ENCODE results near the gene RAD50.
"Not testable (repeated sequence)": the region's sequence is repeated elsewhere in the genome, so short reads cannot be mapped to it uniquely, and the experiment has no call there.

The RAD50 gene

DNA sequence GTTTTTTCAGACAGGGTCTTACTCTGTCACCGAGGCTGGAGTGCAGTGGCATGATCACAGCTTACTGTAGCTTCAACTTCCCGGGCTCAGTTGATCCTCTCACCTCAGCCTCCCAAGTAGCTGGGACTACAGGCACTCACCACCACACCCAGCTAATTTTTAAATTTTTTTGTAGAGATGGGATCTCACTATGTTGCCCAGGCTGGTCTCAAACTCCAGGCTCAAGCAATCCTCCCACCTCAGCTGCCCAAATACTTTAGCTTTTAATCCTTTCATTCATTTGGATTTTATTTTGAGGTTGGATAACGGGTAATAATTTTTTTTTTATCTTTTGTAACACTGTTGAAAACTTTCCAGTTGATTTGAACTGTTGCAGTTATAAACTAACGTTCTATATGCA, 76.8 kb downstream of the RAD50 start:
- not testable (repeated sequence) for DNase-seq (ENCODE audit: low spot score)

DNA sequence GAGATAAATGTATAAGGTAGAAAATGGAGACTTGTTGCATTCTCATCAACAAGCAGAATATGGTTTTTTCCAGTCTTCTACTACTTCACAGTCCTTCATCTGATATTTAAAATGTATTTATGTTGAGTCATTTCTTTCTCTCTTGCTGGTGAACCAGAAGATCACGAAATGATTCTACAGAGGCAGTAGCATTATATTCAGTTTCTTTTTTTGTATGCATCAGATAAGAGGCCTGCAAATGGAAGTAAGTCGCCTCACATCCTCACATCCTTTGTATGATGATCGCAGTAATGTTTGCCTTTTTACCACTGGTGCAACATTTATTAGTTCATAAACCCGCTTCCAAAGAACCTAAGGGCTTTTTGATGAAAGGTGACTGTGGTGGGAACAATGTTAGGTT, 79.1 kb downstream of the RAD50 start:
- no peak for DNase-seq (ENCODE audit: low spot score)

DNA sequence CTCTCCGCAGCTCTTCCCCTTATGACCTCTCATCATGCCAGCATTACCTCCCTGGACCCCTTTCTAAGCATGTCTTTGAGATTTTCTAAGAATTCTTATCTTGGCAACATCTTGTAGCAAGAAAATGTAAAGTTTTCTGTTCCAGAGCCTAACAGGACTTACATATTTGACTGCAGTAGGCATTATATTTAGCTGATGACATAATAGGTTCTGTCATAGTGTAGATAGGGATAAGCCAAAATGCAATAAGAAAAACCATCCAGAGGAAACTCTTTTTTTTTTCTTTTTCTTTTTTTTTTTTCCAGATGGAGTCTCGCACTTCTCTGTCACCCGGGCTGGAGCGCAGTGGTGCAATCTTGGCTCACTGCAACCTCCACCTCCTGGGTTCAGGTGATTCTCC, 80.5 kb downstream of the RAD50 start:
- no peak for DNase-seq (ENCODE audit: low spot score)

DNA sequence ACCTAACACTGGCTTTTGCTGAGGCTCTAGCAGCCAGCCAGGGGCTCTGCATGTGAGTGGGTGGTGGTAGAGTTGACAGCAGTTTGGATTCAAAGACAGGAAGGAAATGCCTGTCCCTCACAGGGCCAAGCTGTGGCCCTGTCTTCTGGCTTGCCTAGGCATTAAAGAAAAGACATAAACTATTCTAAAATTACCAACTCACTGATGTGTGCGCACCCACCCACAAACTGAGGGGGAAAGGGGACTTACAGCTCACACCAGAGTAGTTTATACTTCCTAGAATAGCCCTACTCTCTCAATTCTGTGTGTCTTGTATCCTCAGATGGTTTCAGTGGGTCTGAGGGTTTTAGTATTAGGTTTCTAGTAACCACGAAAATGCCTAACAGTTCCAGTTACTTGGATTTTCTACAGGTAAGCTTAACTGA, 82.9 kb downstream of the RAD50 start:
- DNase-seq (ENCODE audit: low spot score): no peak

DNA sequence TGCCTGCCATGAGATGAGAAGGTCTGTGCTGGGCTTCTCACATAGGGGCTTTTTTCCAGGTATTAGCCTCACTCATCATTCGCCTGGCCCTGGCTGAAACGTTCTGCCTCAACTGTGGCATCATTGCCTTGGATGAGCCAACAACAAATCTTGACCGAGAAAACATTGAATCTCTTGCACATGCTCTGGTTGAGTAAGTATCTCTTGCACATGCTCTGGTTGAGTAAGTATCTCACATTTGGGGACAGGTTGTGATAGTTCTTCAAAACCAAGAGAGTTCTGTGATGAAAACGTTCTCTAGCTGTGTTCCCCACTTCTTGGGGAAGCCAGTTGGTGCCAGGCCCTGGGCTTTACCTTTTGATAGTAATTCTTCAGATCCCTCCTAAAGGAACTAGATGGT, 83.8 kb downstream of the RAD50 start:
- DNase-seq (ENCODE audit: low spot score): no peak

DNA sequence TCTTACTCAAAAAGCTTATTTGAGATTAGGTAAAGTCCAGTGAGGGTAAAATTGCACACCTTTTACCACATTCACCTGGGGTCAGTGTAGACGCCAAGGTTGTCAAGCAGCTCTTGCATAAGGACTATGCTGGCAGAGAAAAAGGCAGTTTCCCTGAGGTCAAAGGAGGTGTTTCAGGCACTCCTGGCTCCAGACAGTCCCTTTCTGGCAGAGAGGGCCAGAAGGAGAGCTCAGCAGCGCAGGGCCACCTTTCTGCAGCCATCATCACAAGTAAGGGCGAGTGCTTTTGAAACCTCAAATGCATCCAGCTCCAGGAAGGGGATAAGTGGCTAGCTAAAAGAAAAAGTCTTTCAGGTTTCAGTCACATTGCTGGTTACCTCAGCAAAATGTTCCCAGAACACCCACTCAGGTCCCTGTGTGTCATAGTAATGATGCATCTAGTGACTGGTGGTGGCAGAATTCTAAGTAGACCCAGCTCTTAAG, 84.5 kb downstream of the RAD50 start:
- no peak for DNase-seq (ENCODE audit: low spot score)

DNA sequence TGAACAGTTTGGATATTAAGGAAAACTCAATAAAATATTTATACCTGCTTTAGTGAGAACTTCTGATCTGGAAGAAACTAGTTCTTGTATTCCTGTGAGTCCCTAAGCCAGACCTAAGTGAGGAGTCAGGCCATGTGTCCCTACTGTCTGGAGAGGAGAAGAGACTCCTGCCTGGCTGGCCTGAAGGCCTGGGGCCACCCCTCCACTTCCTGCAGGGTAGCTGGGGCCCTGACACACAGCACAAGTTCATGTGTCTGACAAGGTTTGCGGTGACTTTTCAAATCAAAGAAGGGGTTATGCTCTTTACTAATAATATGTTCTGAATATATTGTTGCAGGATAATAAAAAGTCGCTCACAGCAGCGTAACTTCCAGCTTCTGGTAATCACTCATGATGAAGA, 85.1 kb downstream of the RAD50 start:
- DNase-seq (ENCODE audit: low spot score): no peak

DNA sequence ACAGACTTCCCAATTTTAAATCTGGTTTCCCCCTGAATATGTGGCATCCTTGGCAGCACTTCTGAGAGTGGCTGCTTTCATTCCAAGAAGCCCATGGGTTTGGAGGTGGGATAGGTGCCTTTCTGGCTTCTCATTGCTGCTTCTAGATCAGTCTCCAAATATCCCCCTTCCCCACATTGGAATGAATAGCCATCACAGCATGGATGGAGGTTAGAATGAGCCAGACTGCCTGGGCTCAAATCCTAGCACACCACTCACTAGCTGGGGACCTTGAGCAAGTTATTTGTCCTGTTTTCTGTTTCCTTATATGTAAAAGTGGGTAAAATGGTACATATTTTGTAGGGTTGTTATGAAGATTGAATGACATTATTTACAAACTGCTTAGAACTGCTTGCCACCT, 87.4 kb downstream of the RAD50 start:
- DNase-seq (ENCODE audit: low spot score): no peak

DNA sequence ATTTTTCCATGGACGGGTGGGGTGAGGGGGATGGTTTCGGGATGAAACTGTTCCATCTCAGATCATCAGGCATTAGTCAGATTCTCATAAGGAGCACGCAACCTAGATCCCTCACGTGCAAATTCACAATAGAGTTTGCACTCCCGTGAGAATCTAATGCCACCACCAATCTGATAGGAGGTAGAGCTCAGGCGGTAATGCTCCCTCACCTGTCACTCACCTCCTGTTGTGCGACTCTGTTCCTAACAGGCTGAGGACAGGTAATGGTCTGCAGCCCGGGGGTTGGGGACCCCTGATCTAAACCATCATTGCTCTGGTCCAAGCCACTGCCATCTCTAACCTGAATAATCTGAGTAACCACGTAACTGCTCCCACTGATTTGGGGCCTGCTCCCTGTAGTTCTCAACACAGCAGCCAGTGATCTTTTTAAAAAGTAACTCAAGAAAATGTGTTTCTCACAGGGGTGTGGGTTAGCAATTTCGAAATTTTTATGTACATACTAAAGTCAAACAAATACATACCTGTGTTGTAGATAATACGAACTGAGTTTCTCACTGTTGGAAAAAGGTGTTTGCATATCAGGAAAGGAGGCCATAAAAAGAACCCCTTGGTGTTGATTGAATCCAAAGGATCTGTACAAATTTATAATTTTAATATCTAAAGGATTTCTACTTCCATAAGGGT, 89.9 kb downstream of the RAD50 start:
- DNase-seq (ENCODE audit: low spot score): no peak

DNA sequence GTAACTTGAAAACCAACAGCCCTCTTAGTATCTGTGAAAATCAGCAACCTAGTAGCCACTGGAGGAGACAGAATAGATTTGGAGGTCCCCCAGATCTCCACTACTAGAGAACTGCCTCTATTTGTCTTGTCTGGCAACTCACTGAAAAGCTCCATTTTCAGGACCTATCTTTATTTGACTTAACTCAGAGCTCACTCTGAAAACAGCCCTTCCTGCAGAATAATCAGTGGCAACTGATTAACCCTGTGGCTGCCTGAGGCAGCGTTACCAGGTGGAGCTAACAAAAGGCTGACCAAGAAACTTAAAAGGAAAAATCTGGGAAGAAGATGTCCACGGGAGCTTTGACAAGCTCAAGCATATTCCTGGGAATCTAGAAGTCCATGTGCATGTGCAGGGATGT, 90.7 kb downstream of the RAD50 start:
- DNase-seq (ENCODE audit: low spot score): no peak

DNA sequence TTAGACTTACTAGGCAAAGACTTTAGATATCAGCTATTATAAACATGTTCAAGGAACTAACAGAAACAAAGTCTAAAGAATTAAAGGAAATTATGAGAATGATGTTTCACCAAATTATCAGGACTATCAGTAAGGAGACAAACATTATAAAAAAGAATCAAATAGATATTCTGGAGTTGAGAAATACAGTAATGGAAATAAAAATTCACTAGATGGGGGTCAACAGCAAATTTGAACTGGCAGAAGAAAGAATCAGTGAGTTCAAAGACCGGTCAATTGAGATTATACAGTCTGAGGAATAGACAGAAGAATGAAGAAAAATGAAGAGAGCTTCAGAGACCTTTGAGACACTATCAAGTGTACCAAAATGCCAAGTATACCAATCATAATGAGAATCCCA, 91.6 kb downstream of the RAD50 start:
- no peak for DNase-seq (ENCODE audit: low spot score)

DNA sequence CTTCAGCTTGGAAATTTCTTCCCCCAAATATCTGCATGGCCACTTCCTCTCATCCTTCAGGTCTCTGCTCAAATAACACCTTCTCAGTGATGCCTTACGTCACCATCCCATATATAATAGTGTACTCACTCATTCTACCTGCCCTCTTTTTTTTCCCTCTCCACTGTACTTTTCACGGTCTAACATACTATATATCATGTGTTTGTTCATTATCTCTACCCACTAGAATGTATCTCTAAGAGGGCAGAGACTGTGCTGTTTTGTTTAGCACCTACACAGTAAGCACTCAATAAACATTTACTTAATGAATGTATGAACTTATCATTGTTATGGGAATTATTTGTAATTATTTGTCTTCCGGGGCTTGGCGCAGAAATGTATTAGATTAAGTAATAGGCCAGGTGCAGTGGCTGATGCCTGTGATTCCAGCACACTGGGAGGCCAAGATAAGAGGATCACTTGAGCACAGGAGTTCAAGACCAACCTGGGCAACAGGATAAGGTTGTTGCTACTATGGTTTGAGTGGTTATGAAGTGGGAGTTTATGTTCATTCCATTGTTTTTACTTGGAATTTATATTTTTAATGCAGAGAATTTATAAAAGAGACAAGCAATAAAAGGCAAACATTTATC, 95.2 kb downstream of the RAD50 start:
- no peak for DNase-seq (ENCODE audit: low spot score)

DNA sequence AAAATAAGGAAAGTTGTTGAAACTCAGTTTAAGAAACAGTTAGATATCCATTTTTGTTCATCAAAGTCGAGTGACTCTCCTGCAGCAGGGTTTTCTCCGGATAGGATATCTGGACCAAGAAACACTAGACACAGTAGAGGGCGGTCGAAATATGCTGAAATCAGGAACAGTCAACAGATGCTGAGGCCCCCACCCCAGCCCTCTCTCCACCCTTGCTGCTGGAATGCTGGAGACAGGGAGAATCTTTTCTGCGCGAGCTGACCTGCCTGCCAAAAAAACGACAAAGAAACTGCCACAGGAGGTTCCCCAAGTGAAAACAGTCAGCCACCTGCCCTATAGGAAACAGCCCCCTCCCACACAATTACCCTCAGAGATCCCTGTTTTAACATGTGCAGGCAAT, 96.9 kb downstream of the RAD50 start:
- DNase-seq (ENCODE audit: low spot score): no peak

DNA sequence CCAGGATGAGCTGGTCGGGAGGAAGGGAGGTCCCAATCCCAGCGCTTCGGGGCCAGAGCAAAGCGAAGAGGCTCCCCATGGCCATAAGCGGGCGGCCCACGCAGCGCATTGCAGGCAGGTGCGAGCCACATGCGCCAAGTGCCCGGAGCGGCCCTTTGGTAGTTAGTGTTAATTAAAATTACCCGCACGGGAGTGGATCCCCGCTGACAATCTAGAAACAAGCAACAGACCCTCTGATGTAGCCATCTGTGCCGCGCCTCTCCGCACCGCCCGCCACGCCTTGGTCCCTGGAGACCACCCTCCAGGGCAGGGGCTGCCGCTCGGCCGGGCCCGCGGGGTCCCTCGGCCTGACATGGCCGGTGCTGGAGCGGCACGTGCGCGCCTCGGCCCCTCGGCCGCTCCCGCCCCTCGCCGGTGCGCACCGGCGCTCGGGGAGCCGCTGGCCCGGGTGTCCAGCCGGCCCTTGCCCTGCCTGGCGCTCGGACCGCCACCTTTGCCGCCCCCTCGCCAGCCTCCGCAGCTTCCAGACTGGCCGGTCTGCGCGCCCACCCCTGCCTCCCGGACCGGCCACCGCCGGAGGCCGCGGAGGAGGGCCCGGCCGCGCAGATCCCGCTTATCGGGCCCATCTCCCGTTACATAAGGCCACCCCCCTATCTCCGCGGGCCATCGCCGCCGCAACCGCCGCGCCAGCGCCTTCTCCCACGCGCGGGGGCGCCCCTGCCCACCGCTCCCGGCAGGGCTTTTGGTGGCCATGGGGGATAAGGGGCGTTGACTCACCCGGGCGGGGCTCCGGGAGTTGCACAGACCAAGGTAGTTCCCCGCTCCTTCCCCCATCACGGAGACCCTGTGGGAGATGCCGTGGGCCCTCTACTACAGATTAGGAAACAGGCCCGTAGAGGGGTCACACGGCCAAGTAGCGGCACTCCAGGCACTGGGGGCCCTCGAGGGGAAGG, 99.3 kb downstream of the RAD50 start:
- no peak for DNase-seq (ENCODE audit: low spot score)

DNA sequence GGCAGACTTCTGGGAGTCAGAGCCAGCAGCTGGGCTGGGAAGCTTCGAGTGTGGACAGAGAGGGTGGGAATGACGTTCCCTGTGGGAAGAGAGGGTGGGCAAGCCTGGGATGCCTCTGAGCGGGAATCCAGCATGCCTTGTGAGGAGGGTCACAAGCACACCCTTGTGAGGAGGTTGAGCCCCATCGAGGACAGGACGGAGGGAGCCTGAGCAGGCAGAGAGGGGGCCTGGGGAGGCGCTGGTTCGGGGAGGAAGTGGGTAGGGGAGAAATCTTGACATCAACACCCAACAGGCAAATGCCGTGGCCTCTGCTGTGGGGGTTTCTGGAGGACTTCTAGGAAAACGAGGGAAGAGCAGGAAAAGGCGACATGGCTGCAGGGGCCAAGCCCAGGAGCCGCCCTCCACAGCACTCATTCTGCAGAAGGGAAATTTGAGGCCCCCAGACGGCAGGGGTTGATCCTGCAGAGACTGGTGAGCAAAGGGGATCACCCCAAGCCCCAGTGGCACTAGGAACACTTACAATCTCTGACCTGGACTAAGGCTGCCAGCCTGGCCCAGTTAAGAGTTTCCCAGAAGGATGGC, 100.1 kb downstream of the RAD50 start:
- DNase-seq (ENCODE audit: low spot score): no peak

DNA sequence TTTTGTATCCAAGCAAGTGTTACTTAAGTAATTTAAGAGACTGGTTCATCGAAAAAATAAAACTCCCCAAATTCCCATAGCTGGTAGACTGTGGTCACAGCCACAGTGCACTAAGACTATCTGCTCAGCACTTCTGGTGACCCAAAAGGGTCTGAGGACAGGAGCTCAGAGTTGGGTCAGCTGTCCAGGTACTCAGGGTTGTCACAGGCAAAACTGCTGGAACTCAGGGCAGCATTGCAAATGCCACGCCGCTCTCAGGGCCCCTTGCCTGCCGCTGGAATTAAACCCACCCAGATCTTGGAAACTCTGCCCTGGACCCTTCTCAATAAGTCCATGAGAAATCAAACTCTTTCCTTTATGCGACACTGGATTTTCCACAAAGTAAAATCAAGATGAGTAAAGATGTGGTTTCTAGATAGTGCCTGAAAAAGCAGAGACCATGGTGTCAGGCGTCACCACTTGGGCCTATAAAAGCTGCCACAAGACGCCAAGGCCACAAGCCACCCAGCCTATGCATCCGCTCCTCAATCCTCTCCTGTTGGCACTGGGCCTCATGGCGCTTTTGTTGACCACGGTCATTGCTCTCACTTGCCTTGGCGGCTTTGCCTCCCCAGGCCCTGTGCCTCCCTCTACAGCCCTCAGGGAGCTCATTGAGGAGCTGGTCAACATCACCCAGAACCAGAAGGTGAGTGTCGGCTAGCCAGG, 101.1 kb downstream of the RAD50 start, which contains the start of gene IL13:
IL13 (plus strand) TSS at position 498 of the 705 bp plus-strand sequence; CDS start at position 512, 14 bp downstream.
- no peak for DNase-seq (ENCODE audit: low spot score)

DNA sequence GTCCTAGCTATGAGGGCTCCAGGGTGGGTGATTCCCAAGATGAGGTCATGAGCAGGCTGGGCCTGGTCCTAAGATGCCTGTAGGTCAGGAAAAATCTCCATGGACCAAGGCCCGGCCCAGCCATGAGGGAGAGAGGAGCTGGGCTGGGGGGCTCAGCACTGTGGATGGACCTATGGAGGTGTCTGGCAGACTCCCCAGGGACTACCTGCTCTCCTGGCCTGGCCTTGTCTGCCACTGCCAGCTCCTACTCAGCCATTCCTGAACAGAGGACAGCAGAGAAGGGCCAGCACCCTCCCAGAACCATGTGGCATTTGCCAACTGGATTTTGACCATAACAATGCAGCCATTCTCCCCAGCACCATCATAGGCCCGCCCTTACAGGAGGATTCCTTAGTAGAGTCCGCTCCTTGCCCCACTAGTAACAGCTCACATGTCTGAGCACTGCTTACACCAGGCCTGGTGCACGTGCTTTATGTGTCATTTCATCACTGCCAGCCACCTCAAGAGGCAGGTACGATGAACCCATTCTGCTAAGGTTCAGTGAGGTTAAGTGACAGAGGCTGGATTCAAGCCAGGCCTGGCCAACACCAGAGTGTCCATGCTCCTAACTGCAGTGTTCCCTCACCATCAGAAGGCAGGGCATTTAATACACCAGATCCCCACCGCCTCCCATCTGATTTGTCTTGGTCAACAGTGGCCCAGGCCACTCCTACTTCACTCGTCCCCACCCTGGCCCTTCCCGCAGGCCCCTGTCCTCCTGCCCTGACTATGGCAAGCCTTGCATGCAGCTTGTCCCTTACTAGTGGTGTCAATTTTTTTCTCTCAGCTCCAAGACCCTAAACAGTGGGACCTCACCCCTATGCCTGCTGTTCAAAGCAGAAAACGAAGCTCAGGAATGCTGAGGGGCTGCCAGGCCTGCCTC, 101.9 kb downstream of the RAD50 start:
- no peak for DNase-seq (ENCODE audit: low spot score)

DNA sequence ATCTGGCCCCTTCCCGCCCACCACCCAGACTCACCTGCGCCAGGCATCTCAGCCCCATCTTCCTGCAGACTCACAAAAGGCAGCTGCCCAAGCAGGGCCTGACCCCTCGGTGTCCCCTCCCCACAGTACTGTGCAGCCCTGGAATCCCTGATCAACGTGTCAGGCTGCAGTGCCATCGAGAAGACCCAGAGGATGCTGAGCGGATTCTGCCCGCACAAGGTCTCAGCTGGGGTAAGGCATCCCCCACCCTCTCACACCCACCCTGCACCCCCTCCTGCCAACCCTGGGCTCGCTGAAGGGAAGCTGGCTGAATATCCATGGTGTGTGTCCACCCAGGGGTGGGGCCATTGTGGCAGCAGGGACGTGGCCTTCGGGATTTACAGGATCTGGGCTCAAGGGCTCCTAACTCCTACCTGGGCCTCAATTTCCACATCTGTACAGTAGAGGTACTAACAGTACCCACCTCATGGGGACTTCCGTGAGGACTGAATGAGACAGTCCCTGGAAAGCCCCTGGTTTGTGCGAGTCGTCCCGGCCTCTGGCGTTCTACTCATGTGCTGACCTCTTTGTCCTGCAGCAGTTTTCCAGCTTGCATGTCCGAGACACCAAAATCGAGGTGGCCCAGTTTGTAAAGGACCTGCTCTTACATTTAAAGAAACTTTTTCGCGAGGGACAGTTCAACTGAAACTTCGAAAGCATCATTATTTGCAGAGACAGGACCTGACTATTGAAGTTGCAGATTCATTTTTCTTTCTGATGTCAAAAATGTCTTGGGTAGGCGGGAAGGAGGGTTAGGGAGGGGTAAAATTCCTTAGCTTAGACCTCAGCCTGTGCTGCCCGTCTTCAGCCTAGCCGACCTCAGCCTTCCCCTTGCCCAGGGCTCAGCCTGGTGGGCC, 103.1 kb downstream of the RAD50 start:
- DNase-seq (ENCODE audit: low spot score): no peak

DNA sequence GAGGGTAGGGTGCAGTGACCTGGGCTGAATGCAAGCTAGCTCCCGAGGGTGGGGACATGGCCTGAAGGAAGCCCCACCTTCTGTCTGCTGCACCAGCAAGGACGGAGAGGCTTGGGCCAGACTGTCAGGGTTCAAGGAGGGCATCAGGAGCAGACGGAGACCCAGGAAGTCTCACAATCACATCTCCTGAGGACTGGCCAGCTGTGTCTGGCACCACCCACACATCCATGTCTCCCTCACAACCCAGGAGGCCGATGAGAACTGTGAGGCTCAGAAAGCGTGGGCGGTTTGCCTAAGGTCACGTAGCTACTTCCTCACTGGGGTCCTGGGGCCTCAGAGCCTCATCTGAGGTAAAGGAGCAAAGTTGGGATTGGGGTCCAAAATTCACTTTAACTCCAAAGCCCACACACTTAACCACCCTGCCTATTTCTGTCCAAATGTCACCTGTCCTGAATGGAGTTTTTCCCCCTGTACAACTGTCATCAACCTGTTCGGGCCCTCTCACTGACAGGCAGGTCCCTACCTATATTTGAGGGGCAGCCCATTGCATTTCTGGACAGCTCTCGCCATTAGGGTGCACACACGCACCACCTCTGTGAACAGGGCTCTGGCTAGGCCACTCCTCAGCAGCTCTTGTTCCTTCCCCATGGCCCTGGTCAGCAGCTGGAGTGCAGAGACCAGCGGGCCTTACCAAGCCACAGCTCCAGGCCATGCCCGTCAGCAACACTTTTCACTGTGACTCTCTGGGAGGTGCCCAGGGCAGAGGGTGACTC, 104.6 kb downstream of the RAD50 start:
- no peak for DNase-seq (ENCODE audit: low spot score)

Measured in SW480 (cell line).